GM19238 (cell line): ENCODE measurements around the gene CFAP299.

Experiments used
- DNase-seq: peaks from one replicate; pipeline ENCODE4 v3.0.0; 2011; ENCODE audit warnings: low spot score; ENCODE audit not compliant: insufficient read length

CFAP299 gene

DNA sequence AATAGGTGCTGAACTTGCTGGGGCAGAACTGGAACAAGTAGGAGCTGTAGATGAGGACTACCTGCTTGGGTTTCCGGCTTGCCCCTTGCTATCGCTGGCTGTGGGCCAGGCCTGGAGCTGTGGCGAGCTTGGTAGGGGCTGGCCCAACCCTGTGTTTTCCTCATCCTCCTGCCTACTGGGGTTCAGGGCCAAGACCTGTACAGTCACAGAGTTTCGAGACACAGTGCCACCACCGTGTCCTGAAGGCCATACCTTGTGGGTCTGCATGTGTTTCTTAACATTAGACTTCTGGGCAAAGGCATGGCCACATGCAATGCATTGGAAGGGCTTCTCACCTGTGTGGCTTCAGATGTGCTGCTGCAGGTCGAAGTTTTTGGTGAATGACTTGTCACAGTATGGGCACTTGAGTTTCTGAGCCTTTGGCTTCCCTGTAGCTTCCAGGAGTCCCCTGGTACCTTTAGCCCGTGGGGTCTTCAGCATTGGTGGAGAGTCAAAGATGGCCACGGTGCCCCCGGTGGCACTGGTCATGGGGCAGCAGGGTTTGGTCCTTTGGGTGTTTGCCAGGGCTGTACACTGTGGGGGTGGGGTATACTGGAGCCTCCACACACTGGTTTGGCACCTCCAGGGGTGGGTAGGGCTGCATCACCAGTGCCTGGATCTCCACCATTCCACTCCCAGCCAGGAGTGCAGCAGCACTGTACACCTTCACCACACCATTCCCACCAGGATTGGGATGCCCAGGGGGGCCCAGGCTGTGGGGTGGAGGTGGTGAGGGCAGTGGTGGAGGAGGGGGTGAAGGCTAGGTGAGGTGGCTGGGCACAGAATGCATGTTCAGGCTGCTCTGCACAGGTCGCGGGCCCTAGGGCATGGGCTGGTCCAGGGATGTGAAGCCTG, 52.1 kb downstream of the CFAP299 start:
- DNase-seq, result no peak

- no peak for DNase-seq
Observed at GRCh38 chr4:80388284-80388607, 52.7 kb downstream of the CFAP299 start.

GRCh38 chr4:80390178-80390577, 54.6 kb downstream of the CFAP299 start:
- no peak for DNase-seq

DNA sequence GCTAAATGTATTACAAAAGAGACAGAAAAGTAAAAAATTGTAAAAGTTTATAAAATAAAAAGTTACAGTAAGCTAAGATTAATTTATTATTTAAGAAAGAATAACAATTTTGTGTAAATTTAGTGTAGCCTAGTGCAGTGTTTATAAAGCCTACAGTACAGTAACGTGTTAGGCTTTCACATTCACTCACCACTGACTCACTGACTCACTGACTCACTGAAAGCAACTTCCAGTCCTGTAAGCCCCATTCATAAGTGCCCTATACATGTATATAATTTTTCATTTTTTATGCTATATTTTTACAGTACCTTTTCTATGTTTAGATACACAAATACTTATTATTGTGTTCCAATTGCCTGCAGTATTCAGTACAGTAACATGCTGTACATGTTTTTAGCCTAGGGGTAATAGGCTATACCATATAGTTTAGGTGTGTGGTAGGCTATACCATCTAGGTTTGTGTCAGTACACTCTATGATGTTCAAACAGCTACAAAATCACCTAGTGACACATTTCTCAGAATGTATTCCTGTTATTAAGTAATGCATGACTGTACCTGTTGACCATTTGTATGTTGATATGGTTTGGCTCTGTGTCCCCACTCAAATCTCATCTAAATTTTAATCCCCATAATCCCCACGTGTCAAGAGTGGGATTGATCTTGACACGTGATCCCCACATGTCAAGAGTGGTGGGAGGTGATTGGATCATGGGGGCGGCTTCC, 57.9 kb downstream of the CFAP299 start:
- no peak for DNase-seq

GRCh38 chr4:80393970-80394250, 58.4 kb downstream of the CFAP299 start:
- no peak for DNase-seq

GRCh38 chr4:80407246-80407645, 71.7 kb downstream of the CFAP299 start:
- DNase-seq, result no peak

- DNase-seq, result no peak
Observed at GRCh38 chr4:80409809-80410208, 74.3 kb downstream of the CFAP299 start.

- DNase-seq, result no peak
Observed at GRCh38 chr4:80412322-80412721, 76.8 kb downstream of the CFAP299 start.

- DNase-seq, result no peak
Observed at GRCh38 chr4:80413086-80413485, 77.6 kb downstream of the CFAP299 start.

DNA sequence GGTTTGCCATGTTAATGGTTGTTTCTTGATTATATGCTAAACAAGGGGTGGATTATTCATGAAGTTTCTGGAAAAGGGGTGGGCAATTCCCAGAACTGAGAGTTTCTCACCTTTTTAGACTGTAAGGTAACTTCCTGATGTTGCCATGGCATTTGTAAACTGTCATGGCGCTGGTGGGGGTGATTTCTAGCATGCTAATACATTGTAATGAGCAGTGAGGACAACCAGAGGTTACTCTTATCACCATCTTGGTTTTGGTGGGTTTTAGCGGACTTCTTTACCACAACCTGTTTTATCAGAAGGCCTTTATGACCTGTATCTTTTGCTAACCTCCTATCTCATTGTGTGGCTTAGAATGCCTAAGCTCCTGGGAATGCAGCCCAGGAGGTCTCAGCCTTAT, 81.5 kb downstream of the CFAP299 start:
- DNase-seq, result no peak

DNA sequence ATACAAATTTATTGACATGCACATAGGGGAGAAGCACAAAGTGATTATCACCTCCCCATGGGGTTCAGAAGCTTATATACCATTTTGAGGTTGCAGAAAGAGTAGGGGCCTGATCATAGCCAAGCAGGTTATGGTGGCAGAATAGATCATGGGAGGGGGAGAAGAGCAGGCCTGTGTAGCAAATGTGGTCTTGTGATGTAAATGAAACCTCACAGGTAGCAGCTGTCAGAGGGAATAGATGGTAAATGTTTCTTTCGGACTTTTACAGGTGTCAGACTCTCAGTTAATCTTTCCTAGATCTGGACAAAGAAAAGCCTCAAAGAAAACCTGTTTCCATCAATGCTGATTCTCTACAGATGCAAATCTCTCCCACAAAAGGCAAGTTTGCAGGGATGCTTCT, 84.4 kb downstream of the CFAP299 start:
- no peak for DNase-seq

DNA sequence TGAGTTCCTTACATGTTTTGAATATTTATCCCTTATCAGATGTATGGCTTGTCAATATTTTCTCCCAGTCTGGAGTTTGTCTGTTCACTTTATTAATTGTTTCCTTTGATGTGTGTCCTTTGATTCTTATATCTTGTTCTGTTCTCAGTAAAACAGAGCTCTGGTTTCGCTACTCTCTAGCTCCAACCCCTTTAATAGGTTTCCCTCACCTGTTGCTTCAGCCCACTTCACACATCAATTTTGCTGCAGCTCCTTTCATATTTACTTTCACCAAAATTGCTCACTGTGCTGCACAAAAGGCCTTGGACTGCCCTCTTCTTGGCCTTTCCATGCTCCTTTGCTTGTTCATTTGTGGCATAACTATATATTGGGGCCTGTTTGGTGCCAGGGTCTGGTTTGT, 85.1 kb downstream of the CFAP299 start:
- no peak for DNase-seq

- DNase-seq, result no peak
Observed at GRCh38 chr4:80422727-80423404, 87.3 kb downstream of the CFAP299 start.

GRCh38 chr4:80423553-80424224, 88.2 kb downstream of the CFAP299 start:
- no peak for DNase-seq

- DNase-seq, result no peak
Observed at GRCh38 chr4:80424225-80424581, 88.7 kb downstream of the CFAP299 start.

DNA sequence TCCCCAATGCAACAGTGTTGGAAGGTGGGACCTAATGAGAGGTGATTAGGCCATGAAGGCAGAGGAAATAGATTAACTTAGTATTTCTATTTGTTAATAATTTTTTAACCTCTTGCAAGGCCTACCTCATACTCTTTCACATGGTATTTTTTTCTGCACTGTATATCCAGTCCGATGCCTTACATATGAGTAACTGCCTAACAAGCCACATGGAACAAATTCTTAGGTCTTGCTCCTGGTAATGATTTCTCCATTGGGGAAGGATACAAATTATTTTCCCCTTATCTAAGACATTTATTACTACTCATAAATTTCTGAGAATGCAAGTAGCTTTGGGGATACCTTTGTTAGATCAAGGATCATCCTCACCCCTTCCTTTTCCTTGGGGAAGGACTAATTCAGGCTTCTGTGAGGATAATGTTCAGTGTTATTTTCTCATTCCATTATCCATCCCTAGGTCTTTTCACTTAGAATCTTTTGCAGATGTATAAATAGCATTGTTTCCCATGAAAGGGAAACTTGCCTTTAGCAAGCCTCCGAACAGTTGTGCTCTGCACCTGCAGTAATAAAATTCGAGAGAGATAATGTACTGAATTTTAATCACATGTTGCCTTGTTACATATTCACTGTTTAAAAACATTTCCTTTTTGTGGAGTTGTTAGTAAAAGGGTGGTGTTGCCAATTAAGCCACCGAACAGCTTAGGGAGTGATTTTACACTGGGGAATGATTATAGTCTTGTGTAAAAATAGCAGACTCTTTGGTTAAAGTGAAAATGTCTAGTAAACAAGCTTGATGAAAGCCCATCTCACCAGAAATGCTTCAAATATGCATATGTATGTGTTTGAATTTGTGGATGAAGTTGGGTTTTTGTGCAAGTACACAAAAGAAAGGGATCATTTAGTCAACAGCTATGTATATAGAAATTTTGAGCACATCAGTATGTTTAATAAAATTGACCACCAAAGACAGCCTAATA, 89.9 kb downstream of the CFAP299 start:
- DNase-seq, result no peak

- DNase-seq, result no peak
Observed at GRCh38 chr4:80431203-80431965, 95.9 kb downstream of the CFAP299 start.

DNA sequence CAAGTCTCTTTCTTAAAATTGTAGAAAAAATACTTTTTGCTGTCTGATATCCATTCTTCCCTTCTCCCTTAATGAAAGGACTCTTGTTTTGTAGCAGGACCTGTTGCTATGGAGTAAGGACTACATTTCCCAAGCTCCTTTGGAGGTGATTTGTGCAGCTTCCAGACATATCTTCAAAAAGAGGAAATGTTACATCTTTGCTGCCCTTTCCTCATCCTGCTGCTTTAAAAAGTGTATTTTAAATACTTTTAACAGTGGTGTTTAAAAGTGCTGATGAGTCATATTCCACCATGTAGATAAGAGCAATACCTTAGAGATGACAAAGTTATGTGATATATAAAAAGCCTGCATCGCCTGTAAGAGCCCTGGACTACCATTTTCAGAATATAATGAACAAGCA, 98.7 kb downstream of the CFAP299 start:
- DNase-seq, result no peak

DNA sequence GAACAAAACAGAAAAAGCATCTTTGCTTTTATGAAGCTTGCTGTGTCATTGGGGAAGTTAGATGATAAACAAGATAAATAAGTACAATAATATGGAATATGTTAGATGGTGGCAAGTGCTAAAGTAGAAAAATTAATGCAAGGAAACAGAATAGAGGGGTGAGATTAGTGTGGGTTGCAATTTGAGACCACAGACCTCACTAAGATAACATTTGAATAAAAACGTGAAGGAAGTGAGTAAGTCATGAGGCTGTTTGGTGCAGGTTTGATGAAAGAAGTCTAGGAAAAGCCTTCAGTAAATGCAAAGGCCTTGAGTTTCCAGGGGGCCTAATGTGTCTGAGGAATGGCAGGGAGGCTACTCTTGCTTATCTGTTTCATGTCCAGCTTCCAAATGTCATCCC, 102.5 kb downstream of the CFAP299 start:
- no peak for DNase-seq
